Smooth muscle cell (in vitro differentiated cells): ENCODE measurements around the gene PIP5KL1. TPM values are rescaled to one million over a fixed set of nuclear protein-coding genes. Genes with fewer than 3 reads are reported as not detected.

Experiments used
- DNase-seq: peaks from one replicate; lab custom pipeline; 2025; ENCODE audit not compliant: unreplicated experiment; lab: John Stamatoyannopoulos, UW
- H2AFZ ChIP-seq: fragments of 200-600 bp; sonication (generic); 2 replicates; pipeline ENCODE4 v1.6.0; 2016; ENCODE audit warnings: antibody characterized with exemption, low read depth, mild to moderate bottlenecking
- H3F3A ChIP-seq: fragments of 200-600 bp; sonication (generic); 2 replicates; pipeline ENCODE4 v1.6.0; 2017; ENCODE audit warnings: antibody characterized with exemption, low read depth
- H3K27ac ChIP-seq: fragments of 200-600 bp; sonication (generic); 2 replicates; pipeline ENCODE4 v1.5.1; 2016; ENCODE audit warnings: low read depth, mild to moderate bottlenecking
- H3K27me3 ChIP-seq: fragments of 200-600 bp; sonication (generic); 2 replicates; pipeline ENCODE4 v1.6.1; 2016; ENCODE audit warnings: low read depth, mild to moderate bottlenecking
- H3K36me3 ChIP-seq: fragments of 200-600 bp; sonication (generic); 2 replicates; pipeline ENCODE4 v1.5.1; 2016; ENCODE audit warnings: low read depth
- H3K4me1 ChIP-seq: fragments of 200-600 bp; sonication (generic); 2 replicates; pipeline ENCODE4 v1.5.1; 2016; ENCODE audit warnings: low read depth
- H3K4me2 ChIP-seq: fragments of 200-600 bp; sonication (generic); 2 replicates; pipeline ENCODE4 v1.6.0; 2016; ENCODE audit warnings: mild to moderate bottlenecking
- H3K4me3 ChIP-seq: fragments of 200-600 bp; sonication (generic); 2 replicates; pipeline ENCODE4 v1.5.1; 2016; ENCODE audit warnings: mild to moderate bottlenecking
- H3K79me2 ChIP-seq: fragments of 200-600 bp; sonication (generic); 2 replicates; pipeline ENCODE4 v1.6.0; 2016; ENCODE audit warnings: low read depth, mild to moderate bottlenecking
- H3K9ac ChIP-seq: fragments of 200-600 bp; sonication (generic); 2 replicates; pipeline ENCODE4 v1.6.0; 2016; ENCODE audit warnings: low read depth
- H3K9me3 ChIP-seq: fragments of 200-600 bp; sonication (generic); replicated peaks from 2 replicates; pipeline ENCODE4 v1.5.1; 2016; ENCODE audit warnings: low read depth
- H4K20me1 ChIP-seq: fragments of 200-600 bp; sonication (generic); 2 replicates; pipeline ENCODE4 v1.6.0; 2016; ENCODE audit warnings: low read depth
- WGBS: methylation state at CpG from one replicate; pipeline ENCODE4 v1.1.7; 2016; ENCODE audit warnings: low lambda C conversion rate; 5-methylcytosine and 5-hydroxymethylcytosine counted together
- polyA plus RNA-seq: library from polyadenylated mRNA; unstranded; fragments of >200 nt; fragmentation: Nextera tagmentation; extraction: Ambion mirVana; gene quantifications from 2 replicates; pipeline ENCODE4 v1.2.1, GENCODE V29; 2016
- total RNA-seq: library from RNA; depleted of rRNA; stranded (reverse); fragments of >200 nt; gene quantifications from 2 replicates; pipeline ENCODE4 v1.2.3, GENCODE V29; 2014
- TF ChIP-seq, protein P1 (sequence below): fragments of 200-600 bp; sonication (generic); IDR thresholded peaks from 2 replicates; pipeline ENCODE4 v1.5.1; 2017; ENCODE audit warnings: borderline replicate concordance, mild to moderate bottlenecking, antibody characterized with exemption; ENCODE audit not compliant: insufficient read depth, poor library complexity, severe bottlenecking

The PIP5KL1 gene
- total and polyA plus RNA-seq, 2 experiments from 2014 or later = 1.1 to 2.7 TPM

DNA sequence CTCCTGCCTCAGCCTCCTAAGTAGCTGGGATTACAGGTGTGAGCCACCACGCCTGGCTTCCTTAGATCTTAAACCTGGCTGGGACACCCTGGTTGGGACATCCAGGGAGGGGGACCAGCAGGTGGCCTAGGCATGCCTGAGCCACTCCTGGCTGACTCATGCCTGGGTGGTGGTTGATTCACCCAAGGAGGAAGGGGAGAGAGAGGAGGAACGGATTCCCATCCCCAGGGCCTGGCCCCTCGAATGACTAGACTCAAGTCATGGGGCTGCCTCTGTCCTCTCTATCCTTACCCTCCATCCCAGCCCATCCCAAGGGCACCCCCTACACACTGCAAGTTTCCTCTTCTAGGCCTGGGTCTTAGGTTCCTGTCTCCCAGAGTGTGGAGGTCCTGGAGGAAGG is 37.5 kb upstream of the PIP5KL1 start:
- WGBS = 50% methylated on average over 3 of the region's 3 CpGs

DNA sequence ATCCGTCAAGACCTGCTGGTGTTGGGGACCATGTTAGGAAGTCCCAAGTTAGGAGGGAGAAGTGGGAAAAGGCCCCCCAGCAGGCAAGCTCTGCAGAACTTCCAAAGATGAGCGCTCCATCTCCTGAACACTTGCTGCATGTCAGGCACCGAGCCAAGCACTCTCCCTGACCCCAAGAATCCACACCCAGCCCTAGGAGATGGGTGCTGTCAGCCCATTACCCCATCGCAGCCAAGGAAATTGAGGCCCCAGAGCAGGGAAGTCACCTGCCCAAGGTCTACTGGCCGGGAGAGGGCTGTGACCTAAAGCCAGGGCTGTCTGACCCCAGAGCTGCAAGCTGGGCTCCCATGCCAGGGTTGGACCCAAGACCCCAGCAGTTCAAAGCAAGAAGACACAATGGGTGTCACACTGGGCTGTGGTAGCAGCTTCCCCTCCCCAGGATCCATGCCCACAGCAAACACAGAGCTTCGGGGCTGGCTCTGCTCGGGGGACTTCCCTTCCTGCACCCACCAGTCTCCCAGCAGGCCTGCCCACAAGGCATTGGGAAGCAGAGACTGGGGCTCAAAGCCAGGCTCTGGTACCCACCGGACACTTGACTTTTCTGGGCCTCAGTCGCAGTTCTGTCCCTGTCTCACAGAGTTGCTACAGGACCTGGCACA is 36.7 kb upstream of the PIP5KL1 start:
- 88% methylated on average over 9 of the region's 9 CpGs for WGBS
- Histone ChIP-seq H3K36me3 (no peaks in the 10 kb centered on the region), H3K9ac (no peak overlapping the region), H3F3A (peaks cover 23% of the 10 kb centered on the region), H3K4me1 (peaks cover 25% of the 10 kb centered on the region), H4K20me1 (peaks cover 21% of the 10 kb centered on the region), H3K9me3 (no peaks in the 10 kb centered on the region), H2AFZ (no peak overlapping the region), H3K4me3 (no peak overlapping the region), H3K4me2 (no peak overlapping the region), H3K27ac (peak overlapping the region; percentile 98), H3K79me2 (peaks cover 73% of the 10 kb centered on the region), H3K27me3 (no peaks in the 10 kb centered on the region)
- DNase-seq = no peak
- TF ChIP-seq, protein P1, sequence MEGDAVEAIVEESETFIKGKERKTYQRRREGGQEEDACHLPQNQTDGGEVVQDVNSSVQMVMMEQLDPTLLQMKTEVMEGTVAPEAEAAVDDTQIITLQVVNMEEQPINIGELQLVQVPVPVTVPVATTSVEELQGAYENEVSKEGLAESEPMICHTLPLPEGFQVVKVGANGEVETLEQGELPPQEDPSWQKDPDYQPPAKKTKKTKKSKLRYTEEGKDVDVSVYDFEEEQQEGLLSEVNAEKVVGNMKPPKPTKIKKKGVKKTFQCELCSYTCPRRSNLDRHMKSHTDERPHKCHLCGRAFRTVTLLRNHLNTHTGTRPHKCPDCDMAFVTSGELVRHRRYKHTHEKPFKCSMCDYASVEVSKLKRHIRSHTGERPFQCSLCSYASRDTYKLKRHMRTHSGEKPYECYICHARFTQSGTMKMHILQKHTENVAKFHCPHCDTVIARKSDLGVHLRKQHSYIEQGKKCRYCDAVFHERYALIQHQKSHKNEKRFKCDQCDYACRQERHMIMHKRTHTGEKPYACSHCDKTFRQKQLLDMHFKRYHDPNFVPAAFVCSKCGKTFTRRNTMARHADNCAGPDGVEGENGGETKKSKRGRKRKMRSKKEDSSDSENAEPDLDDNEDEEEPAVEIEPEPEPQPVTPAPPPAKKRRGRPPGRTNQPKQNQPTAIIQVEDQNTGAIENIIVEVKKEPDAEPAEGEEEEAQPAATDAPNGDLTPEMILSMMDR = no peak

More for the DNA sequence above, 37.5 kb upstream of the PIP5KL1 start:
- peak overlapping the region; percentile 98 for H3K27ac ChIP-seq
- DNase-seq = no peak
- peak overlapping the region; percentile 67 for H3K4me2 ChIP-seq
- H2AFZ ChIP-seq = no peak overlapping the region
- peak overlapping the region; percentile 77 for H3K9ac ChIP-seq
- peaks cover 73% of the 10 kb centered on the region for H3K79me2 ChIP-seq
- no peaks in the 10 kb centered on the region for H3K9me3 ChIP-seq
- no peaks in the 10 kb centered on the region for H3K36me3 ChIP-seq
- H3K4me3 ChIP-seq = no peak overlapping the region
- peaks cover 19% of the 10 kb centered on the region for H3K4me1 ChIP-seq
- H4K20me1 ChIP-seq = peaks cover 28% of the 10 kb centered on the region
- H3F3A ChIP-seq = peaks cover 23% of the 10 kb centered on the region
- no peaks in the 10 kb centered on the region for H3K27me3 ChIP-seq
- TF ChIP-seq, protein P1 = no peak

DNA sequence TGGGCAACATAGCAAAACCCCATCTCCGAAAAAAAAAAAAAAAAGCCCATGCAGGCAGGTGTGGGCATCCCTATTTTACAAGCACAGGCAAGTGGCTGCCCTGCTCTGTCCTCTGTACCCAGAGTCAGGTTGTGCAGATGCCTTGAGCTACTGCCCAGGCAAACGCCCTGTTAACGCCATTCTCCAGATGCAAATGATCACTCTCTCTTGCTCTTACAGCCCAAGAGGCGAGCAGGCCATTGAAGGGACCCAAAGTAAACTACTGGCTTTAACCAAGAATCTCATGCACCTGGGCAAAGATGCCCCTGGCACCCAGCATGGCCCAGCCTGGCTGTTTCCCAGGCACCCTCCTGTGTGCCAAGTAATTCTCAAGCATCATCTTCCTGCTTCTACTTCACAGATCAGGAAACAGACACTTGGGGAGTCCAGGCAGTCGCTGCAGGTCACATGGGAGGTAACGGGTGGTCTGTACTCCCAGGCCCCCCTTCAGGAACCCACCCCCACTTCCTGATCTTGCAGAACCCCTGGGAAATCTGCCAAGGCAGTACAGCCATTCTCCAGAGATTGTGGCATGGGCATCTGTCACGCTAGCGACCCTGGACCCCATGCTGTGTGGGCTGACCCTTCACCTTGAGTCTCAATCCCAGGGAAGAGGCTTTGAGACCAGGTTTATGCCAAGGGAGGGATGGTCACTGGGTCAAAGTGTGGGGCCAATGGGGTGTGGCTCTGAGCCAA is 36.0 kb upstream of the PIP5KL1 start:
- TF ChIP-seq, protein P1 = no peak
- peak overlapping the region; percentile 5 for H3K4me2 ChIP-seq
- H3K36me3 ChIP-seq = no peaks in the 10 kb centered on the region
- H3K27me3 ChIP-seq = no peaks in the 10 kb centered on the region
- no peaks in the 10 kb centered on the region for H3K9me3 ChIP-seq
- peak overlapping the region; percentile 75 for H3K9ac ChIP-seq
- WGBS = 82% methylated on average over 7 of the region's 8 CpGs
- DNase-seq = no peak
- peaks cover 73% of the 10 kb centered on the region for H3K79me2 ChIP-seq
- H2AFZ ChIP-seq = no peak overlapping the region
- no peak overlapping the region for H3K4me3 ChIP-seq
- H4K20me1 ChIP-seq = peaks cover 15% of the 10 kb centered on the region
- peaks cover 23% of the 10 kb centered on the region for H3F3A ChIP-seq
- peak overlapping the region; percentile 98 for H3K27ac ChIP-seq
- peaks cover 21% of the 10 kb centered on the region for H3K4me1 ChIP-seq
